ENCODE measurements around the gene SYNPO.

Gene SYNPO

DNA sequence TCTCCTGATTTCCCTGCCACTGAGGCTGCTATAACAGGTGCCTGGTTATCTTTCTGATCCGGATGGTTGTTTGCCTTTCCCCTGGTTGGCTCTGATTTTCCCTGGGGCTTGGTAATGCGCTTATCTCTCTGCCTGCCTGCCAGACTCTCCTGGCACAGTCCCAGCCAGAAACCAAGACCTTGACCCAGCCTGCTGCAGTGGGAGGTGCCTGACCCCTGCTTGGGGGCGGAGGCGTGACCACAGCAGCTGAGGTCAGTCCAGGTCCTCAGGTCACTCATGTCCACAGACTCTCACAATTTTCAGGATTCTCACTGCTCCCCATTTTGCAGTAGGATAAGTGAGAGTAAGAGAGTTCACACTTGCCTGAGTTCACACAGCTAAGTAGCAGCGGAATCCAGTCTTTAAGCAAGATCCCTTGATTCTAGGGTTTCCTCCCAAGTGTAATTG, 24.4 kb upstream of the SYNPO start:
- in situ Hi-C loops (cut with HindIII; ENCODE audit: low sequenced_read_pairs): no loop called here
- TF ChIP-seq, protein P1, sequence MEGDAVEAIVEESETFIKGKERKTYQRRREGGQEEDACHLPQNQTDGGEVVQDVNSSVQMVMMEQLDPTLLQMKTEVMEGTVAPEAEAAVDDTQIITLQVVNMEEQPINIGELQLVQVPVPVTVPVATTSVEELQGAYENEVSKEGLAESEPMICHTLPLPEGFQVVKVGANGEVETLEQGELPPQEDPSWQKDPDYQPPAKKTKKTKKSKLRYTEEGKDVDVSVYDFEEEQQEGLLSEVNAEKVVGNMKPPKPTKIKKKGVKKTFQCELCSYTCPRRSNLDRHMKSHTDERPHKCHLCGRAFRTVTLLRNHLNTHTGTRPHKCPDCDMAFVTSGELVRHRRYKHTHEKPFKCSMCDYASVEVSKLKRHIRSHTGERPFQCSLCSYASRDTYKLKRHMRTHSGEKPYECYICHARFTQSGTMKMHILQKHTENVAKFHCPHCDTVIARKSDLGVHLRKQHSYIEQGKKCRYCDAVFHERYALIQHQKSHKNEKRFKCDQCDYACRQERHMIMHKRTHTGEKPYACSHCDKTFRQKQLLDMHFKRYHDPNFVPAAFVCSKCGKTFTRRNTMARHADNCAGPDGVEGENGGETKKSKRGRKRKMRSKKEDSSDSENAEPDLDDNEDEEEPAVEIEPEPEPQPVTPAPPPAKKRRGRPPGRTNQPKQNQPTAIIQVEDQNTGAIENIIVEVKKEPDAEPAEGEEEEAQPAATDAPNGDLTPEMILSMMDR (IDR thresholded peaks at IDR 0.05; ENCODE audit: low read depth, low read length): no peak
- no peak overlapping the region for H3K4me3 ChIP-seq (ENCODE audit: low read depth, low read length)
- no peak for DNase-seq (ENCODE audit: low read depth, low spot score)

DNA sequence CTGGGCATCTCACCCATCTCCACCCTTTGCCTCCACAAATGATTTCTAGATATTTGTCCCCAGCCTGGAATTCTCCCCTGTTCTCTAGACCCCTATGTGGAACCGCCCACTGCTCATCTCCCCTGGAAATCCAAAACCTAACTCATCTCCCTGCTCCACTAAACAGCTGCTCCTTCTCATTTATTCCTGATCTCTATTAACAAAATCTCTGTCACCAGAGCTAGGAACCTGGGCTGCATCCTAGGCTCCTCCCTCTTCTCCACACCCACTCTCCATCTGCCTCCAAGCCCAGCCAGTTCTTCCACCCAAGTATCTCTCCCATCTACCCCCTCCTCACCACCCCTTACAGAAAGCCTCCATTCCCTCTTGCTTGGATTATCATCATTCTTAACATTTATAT, 24.0 kb upstream of the SYNPO start:
- in situ Hi-C loops (cut with HindIII; ENCODE audit: low sequenced_read_pairs): no loop called here
- H3K4me3 ChIP-seq (ENCODE audit: low read depth, low read length): no peak overlapping the region
- DNase-seq (ENCODE audit: low read depth, low spot score): no peak
- TF ChIP-seq, protein P1 (IDR thresholded peaks at IDR 0.05; ENCODE audit: low read depth, low read length): no peak

DNA sequence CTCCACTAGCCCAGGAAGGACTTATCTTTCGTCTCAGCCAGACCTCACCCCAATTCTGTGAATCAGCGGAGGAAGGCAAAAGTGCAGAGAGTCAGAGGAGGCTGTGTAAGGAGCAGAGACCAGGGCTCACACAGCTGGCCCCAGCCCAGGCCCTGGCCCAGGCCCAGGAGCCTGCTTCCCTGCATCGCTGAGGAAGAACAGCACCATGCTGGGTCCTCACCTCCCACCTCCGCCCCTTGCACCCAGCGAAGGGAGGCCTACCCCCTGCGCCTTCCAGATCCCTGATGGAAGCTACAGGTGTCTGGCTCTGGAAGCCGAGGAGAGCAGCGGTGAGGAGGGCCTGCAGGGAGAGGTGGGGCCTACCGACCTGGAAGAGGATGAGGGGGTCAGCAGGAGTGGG, 22.3 kb upstream of the SYNPO start:
- H3K4me3 ChIP-seq (ENCODE audit: low read depth, low read length): no peak overlapping the region
- no peak for DNase-seq (ENCODE audit: low read depth, low spot score)
- TF ChIP-seq, protein P1 (IDR thresholded peaks at IDR 0.05; ENCODE audit: low read depth, low read length): no peak
- in situ Hi-C loops (cut with HindIII; ENCODE audit: low sequenced_read_pairs): no loop called here

DNA sequence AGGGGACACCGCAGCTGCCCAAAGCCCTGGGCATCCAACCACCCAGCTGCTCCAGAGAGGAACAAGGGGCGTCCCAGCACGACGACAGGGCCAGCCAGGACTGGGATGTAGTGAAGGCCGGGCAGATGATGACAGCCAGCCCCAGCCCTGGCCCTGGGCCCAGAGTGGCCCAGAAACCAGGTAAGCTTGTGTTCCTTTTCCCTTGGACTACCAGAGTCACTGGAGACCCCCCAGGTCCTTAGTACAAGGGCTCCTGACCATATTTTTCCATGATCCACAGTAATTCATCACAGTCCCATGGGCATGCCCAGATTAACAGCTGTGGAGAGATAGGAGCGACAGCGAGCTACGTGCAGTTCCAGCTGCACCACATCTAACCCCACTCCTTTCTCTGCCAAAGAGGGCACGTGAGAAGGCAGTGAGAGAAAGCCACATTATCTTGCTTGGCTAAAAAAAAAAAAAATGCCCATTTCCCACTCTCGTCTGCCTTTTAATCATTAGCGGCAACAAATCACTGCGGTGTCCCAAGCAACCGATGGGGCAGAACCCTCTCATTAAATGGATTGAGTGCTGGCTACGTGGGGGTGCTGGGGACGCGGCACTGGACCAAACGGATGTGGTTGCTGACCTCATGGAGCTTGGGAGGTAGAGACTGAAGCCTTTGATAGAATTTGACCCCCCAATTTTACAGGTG, 21.7 kb upstream of the SYNPO start:
- no peak for DNase-seq (ENCODE audit: low read depth, low spot score)
- H3K4me3 ChIP-seq (ENCODE audit: low read depth, low read length): no peak overlapping the region
- TF ChIP-seq, protein P1 (IDR thresholded peaks at IDR 0.05; ENCODE audit: low read depth, low read length): no peak
- in situ Hi-C loops (cut with HindIII; ENCODE audit: low sequenced_read_pairs): no loop called here

DNA sequence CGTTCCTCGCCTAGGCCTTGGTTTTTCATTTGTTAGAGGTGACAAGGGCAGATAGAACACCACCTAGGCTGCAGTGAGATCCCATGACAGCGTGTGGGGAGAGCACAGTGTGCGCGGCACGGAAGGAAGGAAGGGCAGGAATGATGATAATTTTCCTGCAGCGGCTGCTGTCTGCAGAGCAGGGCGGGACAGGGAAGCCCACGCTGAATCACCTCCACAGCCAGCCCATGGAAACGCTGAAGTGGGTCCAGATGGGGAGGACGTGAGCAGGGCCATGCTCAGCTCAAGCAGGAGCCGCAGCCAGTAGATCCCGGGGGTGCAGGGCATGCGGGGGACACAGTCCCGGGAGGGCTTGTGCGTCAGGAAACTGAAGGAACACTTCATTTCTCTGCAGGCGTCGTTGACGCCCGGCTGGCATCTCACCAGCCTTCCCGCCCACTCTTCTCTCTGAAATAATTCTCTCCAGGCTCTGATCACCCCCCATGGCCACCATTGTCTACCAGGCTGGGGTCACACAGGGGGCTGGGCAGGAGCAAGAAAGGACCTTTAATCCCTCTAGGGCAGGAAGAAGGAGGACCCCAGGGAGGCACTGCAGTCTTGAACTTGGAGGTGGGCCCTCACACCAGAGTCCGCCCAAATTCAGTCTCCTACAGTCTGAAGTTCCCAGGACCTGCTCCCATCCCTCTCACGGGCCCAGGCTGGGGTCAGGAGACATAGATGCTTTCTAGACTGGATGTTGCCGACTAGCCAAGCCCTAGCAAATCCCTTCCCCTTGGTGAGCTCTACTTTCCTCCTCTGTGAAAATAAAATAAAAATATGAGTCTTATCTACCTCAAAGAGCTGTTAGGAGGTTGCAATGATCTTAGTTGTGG, 20.9 kb upstream of the SYNPO start:
- DNase-seq (ENCODE audit: low read depth, low spot score): peak; percentile 36
- in situ Hi-C loops (cut with HindIII; ENCODE audit: low sequenced_read_pairs): no loop called here
- H3K4me3 ChIP-seq (ENCODE audit: low read depth, low read length): no peak overlapping the region
- TF ChIP-seq, protein P1 (IDR thresholded peaks at IDR 0.05; ENCODE audit: low read depth, low read length): no peak

DNA sequence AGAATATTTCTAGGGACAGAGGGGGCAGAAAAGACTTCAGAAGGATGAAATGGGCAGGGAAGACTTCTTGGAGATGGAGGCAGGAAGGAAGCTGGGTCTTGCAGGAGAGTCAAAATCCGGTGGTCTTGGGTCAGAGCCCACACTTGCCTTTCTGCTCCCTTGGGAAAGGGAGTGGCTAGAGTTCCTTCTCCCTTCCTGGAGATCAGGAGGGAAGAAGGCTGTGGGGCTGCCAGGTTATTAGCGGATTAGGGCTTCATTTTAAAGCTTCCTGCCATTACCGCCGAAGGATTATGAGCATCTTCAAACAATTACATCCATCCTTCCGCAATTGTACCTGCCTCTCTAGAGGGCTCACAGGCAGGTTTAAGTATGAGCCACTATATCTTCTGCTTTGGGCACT, 19.2 kb upstream of the SYNPO start:
- no peak overlapping the region for H3K4me3 ChIP-seq (ENCODE audit: low read depth, low read length)
- TF ChIP-seq, protein P1 (IDR thresholded peaks at IDR 0.05; ENCODE audit: low read depth, low read length): no peak
- in situ Hi-C loops (cut with HindIII; ENCODE audit: low sequenced_read_pairs): no loop called here
- DNase-seq (ENCODE audit: low read depth, low spot score): no peak

All from astrocyte of the spinal cord (primary cell).